Tibial nerve (tissue), 3 donors: ENCODE data around the gene TMEM169.

Experiments
- POLR2A ChIP-seq, 2 donors: fragments of 450-650 bp; IDR thresholded peaks; one replicate each; pipeline ENCODE4 v1.6.1; 2017; ENCODE audit warnings: antibody characterized with exemption in 2 of 2, mild to moderate bottlenecking in 2 of 2, moderate library complexity in 2 of 2
- TF ChIP-seq, protein P1 (sequence below), 5 experiments: fragments of 200-600 bp in 3 of 5; fragments of 450-650 bp in 2 of 5; sonication (generic) in 3 of 5; IDR thresholded peaks; one replicate each; pipeline ENCODE4 v1.5.1; 2016 to 2019; ENCODE audit warnings: antibody characterized with exemption in 5 of 5, mild to moderate bottlenecking in 3 of 5, moderate library complexity in 2 of 5

DNA sequence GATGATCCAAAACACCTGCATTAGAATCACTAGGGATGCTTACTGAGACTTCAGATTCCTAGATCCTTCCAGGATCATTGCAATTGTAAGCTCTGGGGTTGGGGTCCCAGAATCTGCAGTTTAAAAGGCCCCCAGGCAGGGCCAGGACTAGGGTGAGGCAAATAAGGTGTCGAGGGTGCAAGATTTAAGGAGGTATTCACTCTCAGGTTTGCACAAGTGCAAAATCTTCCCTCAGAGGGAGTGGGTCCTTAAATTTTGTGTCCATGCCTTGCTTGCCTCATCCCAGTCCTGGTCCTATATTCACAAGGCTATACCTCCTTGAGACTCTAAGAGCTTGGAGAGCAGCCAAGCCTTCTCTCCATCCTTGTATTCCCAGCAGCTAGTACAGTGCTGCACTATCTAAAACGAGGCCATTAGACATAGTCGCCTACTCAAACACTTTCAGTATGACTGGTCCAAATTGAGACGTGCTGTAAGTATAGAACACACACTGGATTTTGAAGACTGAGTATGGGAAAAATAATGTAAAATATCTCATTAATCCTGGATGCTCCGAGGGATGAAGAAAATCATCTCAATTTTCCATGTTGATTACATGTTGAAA is 36.7 kb upstream of the TMEM169 start:
- TF ChIP-seq, protein P1, sequence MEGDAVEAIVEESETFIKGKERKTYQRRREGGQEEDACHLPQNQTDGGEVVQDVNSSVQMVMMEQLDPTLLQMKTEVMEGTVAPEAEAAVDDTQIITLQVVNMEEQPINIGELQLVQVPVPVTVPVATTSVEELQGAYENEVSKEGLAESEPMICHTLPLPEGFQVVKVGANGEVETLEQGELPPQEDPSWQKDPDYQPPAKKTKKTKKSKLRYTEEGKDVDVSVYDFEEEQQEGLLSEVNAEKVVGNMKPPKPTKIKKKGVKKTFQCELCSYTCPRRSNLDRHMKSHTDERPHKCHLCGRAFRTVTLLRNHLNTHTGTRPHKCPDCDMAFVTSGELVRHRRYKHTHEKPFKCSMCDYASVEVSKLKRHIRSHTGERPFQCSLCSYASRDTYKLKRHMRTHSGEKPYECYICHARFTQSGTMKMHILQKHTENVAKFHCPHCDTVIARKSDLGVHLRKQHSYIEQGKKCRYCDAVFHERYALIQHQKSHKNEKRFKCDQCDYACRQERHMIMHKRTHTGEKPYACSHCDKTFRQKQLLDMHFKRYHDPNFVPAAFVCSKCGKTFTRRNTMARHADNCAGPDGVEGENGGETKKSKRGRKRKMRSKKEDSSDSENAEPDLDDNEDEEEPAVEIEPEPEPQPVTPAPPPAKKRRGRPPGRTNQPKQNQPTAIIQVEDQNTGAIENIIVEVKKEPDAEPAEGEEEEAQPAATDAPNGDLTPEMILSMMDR (IDR thresholded peaks at IDR 0.05): no peak
- TF ChIP-seq POLR2A (IDR thresholded peaks at IDR 0.05): no peak
